GM23338 (cell line): ENCODE measurements around the gene MAP3K10.

Source experiments
- CREB1 ChIP-seq: fragments of 250-450 bp; sonication (Bioruptor Pico); IDR thresholded peaks from 2 replicates; pipeline ENCODE4 v1.5.0; 2020; ENCODE audit warnings: low read depth, mild to moderate bottlenecking, moderate library complexity
- CTCF ChIP-seq, 2 experiments: fragments of 200-600 bp in 1 of 2; sonication (generic) in 1 of 2; conservative IDR thresholded peaks; 2 replicates each; pipeline versions ENCODE4 v1.5.1 to v1.6.1; 2016 to 2017; ENCODE audit warnings: antibody characterized with exemption in 2 of 2, low read depth in 2 of 2, mild to moderate bottlenecking in 2 of 2, moderate library complexity in 1 of 2
- ETS1 ChIP-seq: IDR thresholded peaks from 2 replicates; pipeline ENCODE4 v1.6.1; 2016; ENCODE audit warnings: antibody characterized with exemption
- EZH2 ChIP-seq: fragments of 200-600 bp; sonication (generic); IDR thresholded peaks from one replicate; pipeline ENCODE4 v1.8.0; 2017; ENCODE audit warnings: antibody characterized with exemption, mild to moderate bottlenecking, low read depth; ENCODE audit not compliant: unreplicated experiment
- EZH2phosphoT487 ChIP-seq: fragments of 200-600 bp; sonication (generic); IDR thresholded peaks from one replicate; pipeline ENCODE4 v1.8.1; 2018; ENCODE audit warnings: antibody characterized with exemption; ENCODE audit not compliant: unreplicated experiment
- JUNB ChIP-seq: IDR thresholded peaks from one replicate; pipeline ENCODE4 v1.6.1; 2016; ENCODE audit warnings: antibody characterized with exemption; ENCODE audit not compliant: unreplicated experiment
- NANOG ChIP-seq: IDR thresholded peaks from 2 replicates; pipeline ENCODE4 v1.6.1; 2016; ENCODE audit warnings: antibody characterized with exemption, borderline replicate concordance
- POLR2AphosphoS5 ChIP-seq: IDR thresholded peaks from 2 replicates; pipeline ENCODE4 v1.6.1; 2016; ENCODE audit warnings: antibody characterized with exemption, low read depth
- REST ChIP-seq: IDR thresholded peaks from one replicate; pipeline ENCODE4 v1.6.1; 2018; ENCODE audit warnings: antibody characterized with exemption; ENCODE audit not compliant: unreplicated experiment
- STAT1 ChIP-seq: IDR thresholded peaks from one replicate; pipeline ENCODE4 v1.6.1; 2016; ENCODE audit warnings: antibody characterized with exemption; ENCODE audit not compliant: unreplicated experiment
- ZNF114 ChIP-seq: fragments of 250-450 bp; sonication (Bioruptor Pico); IDR thresholded peaks from 2 replicates; pipeline ENCODE4 v1.5.0; 2020; ENCODE audit warnings: mild to moderate bottlenecking, moderate library complexity
- ZNF331 ChIP-seq: fragments of 250-450 bp; sonication (Bioruptor Pico); IDR thresholded peaks from 2 replicates; pipeline ENCODE4 v1.5.0; 2020; ENCODE audit warnings: low read depth, mild to moderate bottlenecking, moderate library complexity
- ZNF462 ChIP-seq: fragments of 250-450 bp; sonication (Bioruptor Pico); IDR thresholded peaks from 2 replicates; pipeline ENCODE4 v1.5.0; 2020; ENCODE audit warnings: mild to moderate bottlenecking, moderate library complexity

GRCh38 chr19:40150170-40150569 lies 41.1 kb upstream of the MAP3K10 start:
- no peak for TF ChIP-seq CTCF (conservative IDR thresholded peaks at IDR 0.05; ENCODE audit: low read depth in 2 of 2)
- no peak for TF ChIP-seq REST
- TF ChIP-seq POLR2AphosphoS5 = no peak
- no peak for TF ChIP-seq JUNB
- no peak for TF ChIP-seq EZH2phosphoT487
- TF ChIP-seq EZH2 = no peak
- no peak for TF ChIP-seq CREB1
- TF ChIP-seq ETS1 = no peak
- TF ChIP-seq NANOG = no peak
- TF ChIP-seq ZNF114 (CRISPR knock-in tag) = no peak
- no peak for TF ChIP-seq STAT1
- no peak for TF ChIP-seq ZNF462
- TF ChIP-seq ZNF331 (CRISPR knock-in tag) = no peak
